Calu3 (cell line): ENCODE data around the gene SHPK. TPM values are rescaled to one million over a fixed set of nuclear protein-coding genes. Genes with fewer than 3 reads are reported as not detected.

Experiments
- BruUV-seq: library from RNA; stranded (reverse); fragments of 400-500 nt; replicated peaks from 2 replicates; lab custom pipeline; 2021; lab: Mats Ljungman, UMichigan
- CTCF ChIA-PET: fragments of 300-600 bp; sonication (Branson Sonifier 250); formaldehyde crosslinking; loops from one replicate; lab custom pipeline; 2022; ENCODE audit warnings: antibody characterized with exemption; lab: Charles Lee
- DNase-seq: peaks from one replicate; pipeline ENCODE4 v3.0.0; 2022
- H3K27ac Mint-ChIP-seq: one replicate; pipeline ENCODE4 v1.8.0; 2022; ENCODE audit warnings: mixed read lengths; ENCODE audit not compliant: unreplicated experiment
- H3K27me3 Mint-ChIP-seq: one replicate; pipeline ENCODE4 v1.8.0; 2022; ENCODE audit warnings: mixed read lengths; ENCODE audit not compliant: unreplicated experiment
- H3K36me3 Mint-ChIP-seq: one replicate; pipeline ENCODE4 v1.8.0; 2022; ENCODE audit warnings: mild to moderate bottlenecking, moderate library complexity, mixed read lengths; ENCODE audit not compliant: insufficient read depth, unreplicated experiment
- H3K4me1 Mint-ChIP-seq: one replicate; pipeline ENCODE4 v1.8.0; 2022; ENCODE audit warnings: mild to moderate bottlenecking, low read depth, mixed read lengths; ENCODE audit not compliant: unreplicated experiment
- H3K4me3 Mint-ChIP-seq: one replicate; pipeline ENCODE4 v1.8.0; 2022; ENCODE audit warnings: mild to moderate bottlenecking, low read depth, moderate library complexity, mixed read lengths; ENCODE audit not compliant: unreplicated experiment
- H3K9me3 Mint-ChIP-seq: one replicate; pipeline ENCODE4 v1.8.0; 2022; ENCODE audit warnings: low read depth, mixed read lengths; ENCODE audit not compliant: unreplicated experiment
- CTCF ChIP-seq: fragments of 200-600 bp; IDR thresholded peaks from one replicate; pipeline ENCODE4 v1.8.0; 2022; ENCODE audit warnings: antibody characterized with exemption; ENCODE audit not compliant: unreplicated experiment
- intact Hi-C: fragments of 100-400 bp; cut with micrococcal nuclease; formaldehyde crosslinking; loops from one replicate; pipeline ENCODE4 v1.10.0; 2022; ENCODE audit not compliant: unreplicated experiment
- total RNA-seq: library from RNA; stranded (reverse); gene quantifications from 2 replicates; pipeline ENCODE4 v1.2.3, GENCODE V29; 2022

Gene SHPK
- total RNA-seq, 1 experiment from 2014 or later, result 9.4 TPM

DNA sequence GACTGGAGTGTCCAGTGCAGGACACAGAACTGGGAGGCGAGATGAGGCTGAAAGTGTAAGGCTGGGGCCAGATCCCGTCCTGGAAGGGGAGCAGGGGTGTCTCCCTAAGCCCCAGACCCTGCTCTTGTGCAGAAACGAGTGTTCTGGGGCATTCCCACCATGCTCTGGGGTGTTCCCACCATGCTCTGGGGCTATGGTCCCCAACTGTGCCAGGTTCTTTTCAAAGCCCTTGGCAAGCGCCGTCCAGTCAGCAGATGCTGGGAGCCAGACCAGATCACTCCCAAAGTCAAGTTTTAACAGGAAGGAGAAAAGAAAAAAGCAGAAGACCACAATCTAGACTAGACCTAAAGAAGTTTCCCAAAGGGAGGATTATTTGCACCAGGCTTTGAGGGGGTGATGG, 29.8 kb upstream of the SHPK start:
- H3K9me3 Mint-ChIP-seq, result no peaks in the 10 kb centered on the region
- CTCF ChIA-PET, result no interaction called here
- intact Hi-C loops, result no loop called here
- no peaks in the 10 kb centered on the region for H3K27me3 Mint-ChIP-seq
- no peak for TF ChIP-seq CTCF
- peaks cover 82% of the 10 kb centered on the region for H3K36me3 Mint-ChIP-seq
- DNase-seq, result no peak
- BruUV-seq, result no TSS peak
- peak overlapping the region; percentile 75 for H3K27ac Mint-ChIP-seq
- H3K4me1 Mint-ChIP-seq, result peaks cover 10% of the 10 kb centered on the region
- peak overlapping the region; percentile 45 for H3K4me3 Mint-ChIP-seq

DNA sequence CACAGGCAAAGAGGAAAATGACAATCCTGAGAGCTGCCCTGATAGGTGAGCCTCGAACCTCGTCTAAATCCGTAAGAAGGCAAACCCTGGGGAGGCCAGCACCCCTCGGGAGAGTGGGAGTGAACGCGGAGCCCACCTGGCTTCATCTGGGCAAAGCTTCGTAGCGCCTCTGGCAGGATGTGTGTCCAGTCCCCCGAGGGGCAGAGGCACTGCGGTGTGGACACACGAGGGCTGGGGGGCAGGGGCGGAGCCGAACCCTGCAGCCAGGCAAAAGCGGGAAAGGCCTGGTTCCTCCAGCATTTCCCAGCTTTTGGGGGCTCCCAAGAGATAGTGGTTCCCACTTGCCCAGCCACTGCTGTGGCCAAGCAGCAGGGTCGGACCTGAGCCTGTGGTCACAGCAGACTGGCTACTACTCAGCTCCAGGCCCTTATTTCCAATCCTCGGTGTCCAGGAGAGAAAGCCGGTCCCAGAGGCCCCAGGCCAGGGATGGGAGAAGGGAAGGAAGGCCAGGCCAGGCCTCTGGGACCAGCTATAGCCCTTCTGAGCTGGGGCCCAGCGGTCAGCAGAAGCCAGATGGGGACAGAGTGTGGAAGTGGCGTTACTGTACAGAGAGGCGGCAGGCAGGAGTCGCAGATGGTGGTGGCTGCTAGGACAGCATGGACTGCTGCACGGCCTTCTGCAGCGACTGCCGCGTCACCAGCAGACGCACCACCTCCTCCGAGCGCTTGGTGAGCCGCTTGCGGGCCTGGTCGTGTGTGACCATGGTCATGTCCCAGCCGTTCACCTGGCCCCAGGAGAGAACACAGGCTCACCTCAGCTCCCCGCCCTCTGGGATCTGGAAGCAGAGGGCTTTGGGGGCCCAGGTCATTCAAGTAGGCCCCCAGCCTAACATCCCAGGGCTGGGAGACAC, 27.3 kb upstream of the SHPK start:
- BruUV-seq, result no TSS peak
- peaks cover 82% of the 10 kb centered on the region for H3K36me3 Mint-ChIP-seq
- intact Hi-C loops, result no loop called here
- no peak for DNase-seq
- CTCF ChIA-PET, result no interaction called here
- H3K9me3 Mint-ChIP-seq, result no peaks in the 10 kb centered on the region
- peaks cover 10% of the 10 kb centered on the region for H3K4me1 Mint-ChIP-seq
- no peak overlapping the region for H3K4me3 Mint-ChIP-seq
- H3K27ac Mint-ChIP-seq, result no peak overlapping the region
- H3K27me3 Mint-ChIP-seq, result no peaks in the 10 kb centered on the region
- TF ChIP-seq CTCF, result no peak

DNA sequence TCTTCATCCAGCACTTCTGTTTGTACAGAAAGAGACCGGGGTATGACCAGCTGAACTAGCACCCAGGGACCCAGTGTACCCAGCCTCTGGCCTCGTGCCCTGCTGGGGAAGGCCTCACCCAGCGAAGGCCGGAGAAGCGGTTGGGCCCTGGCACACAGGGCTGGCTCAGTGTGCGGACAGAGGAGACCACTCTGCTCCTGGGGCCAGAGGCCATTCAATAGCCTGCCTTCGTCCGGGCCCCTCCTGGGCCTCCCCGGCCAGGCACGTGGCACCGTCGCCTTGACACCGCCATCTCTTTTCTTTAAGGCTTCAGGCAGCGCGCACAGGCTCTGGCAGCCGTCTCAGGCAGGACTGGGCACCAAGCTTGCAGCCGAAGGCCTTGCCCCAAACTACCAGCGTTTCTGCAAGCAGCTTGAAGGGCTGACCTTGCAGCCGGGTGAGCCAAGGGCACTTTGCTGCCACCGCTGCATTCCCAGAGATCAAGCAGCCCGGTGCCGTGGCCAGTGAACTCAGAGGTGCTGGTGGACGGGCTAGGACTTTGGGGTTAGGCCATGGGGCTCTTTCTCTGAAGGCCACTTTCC, 24.4 kb upstream of the SHPK start:
- CTCF ChIA-PET, result no interaction called here
- no peaks in the 10 kb centered on the region for H3K9me3 Mint-ChIP-seq
- no peaks in the 10 kb centered on the region for H3K4me1 Mint-ChIP-seq
- no peak for DNase-seq
- H3K27ac Mint-ChIP-seq, result no peak overlapping the region
- H3K36me3 Mint-ChIP-seq, result peaks cover 67% of the 10 kb centered on the region
- no peaks in the 10 kb centered on the region for H3K27me3 Mint-ChIP-seq
- no peak for TF ChIP-seq CTCF
- BruUV-seq, result no TSS peak
- H3K4me3 Mint-ChIP-seq, result no peak overlapping the region
- intact Hi-C loops, result no loop called here

GRCh38 chr17:3659541-3660111, 23.6 kb upstream of the SHPK start:
- BruUV-seq, result no TSS peak
- peak; percentile 50 for DNase-seq
- no peak for TF ChIP-seq CTCF
- Mint-ChIP-seq H3K36me3 (peaks cover 64% of the 10 kb centered on the region), H3K4me3 (no peak overlapping the region), H3K27me3 (no peaks in the 10 kb centered on the region), H3K27ac (no peak overlapping the region), H3K9me3 (no peaks in the 10 kb centered on the region), H3K4me1 (no peaks in the 10 kb centered on the region)
- CTCF ChIA-PET, result interaction anchor here (0.6 kb wide), 1 partner anchor 39 kb away, joined by 3 read pairs; no protein-coding TSS in a partner anchor
- intact Hi-C loops, result no loop called here
